GM18867 (cell line): ENCODE data around the gene TLCD3B.

Experiments
- ATAC-seq: cut with Tn5 transposase; IDR thresholded peaks from one replicate; pipeline ENCODE4 v1.9.1; 2021; ENCODE audit warnings: mild to moderate bottlenecking, moderate library complexity; ENCODE audit not compliant: unreplicated experiment

TLCD3B gene

DNA sequence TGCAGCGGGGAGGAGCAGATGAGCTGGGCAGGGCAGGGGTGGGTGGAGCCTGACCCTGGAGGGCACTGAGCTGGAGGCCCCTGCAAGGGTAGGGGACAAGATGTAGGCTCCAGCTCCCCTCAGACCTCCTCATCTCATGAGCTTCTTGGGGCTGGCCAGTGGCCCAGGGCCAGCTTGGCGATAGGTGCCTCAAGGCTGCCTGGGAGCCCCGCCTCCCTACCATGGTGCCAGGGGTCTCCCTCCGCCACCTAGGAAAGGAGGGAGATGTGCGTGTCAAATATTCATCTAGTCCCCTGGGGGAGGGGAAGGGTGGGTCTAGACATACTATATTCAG is 39.5 kb downstream of the TLCD3B start:
- no peak for ATAC-seq

DNA sequence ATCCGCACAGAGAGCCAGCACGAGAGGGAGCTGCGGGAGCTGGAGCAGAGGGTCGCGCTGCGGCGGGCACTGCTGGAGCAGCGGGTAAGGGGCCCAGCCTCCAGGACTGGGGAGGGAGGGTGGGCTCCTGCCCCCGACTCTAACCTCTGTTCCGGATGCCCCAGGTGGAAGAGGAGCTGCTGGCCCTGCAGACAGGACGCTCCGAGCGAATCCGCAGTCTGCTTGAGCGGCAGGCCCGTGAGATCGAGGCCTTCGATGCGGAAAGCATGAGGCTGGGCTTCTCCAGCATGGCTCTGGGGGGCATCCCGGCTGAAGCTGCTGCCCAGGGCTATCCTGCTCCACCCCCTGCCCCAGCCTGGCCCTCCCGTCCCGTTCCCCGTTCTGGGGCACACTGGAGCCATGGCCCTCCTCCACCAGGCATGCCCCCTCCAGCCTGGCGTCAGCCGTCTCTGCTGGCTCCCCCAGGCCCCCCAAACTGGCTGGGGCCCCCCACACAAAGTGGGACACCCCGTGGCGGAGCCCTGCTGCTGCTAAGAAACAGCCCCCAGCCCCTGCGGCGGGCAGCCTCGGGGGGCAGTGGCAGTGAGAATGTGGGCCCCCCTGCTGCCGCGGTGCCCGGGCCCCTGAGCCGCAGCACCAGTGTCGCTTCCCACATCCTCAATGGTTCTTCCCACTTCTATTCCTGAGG is 40.0 kb downstream of the TLCD3B start:
- ATAC-seq, result no peak

DNA sequence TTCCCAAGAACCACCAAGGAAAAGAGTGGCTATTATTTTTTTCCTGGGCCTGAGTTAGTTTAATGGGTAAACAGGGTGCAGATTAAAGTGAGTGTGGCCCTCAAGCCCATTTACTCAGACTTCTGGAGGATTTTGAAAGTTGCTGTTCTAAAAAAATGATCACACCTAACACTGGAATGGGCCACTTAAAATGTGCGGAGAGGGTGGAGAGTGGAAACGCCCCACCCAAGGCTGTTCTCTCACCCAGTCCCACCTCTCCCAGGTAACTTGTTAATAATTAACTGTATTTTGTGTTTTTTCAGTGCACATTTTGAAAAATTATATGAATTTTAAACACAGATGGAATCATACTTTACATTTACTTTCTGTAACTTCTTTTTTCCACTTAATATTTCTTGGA is 41.0 kb downstream of the TLCD3B start:
- no peak for ATAC-seq

DNA sequence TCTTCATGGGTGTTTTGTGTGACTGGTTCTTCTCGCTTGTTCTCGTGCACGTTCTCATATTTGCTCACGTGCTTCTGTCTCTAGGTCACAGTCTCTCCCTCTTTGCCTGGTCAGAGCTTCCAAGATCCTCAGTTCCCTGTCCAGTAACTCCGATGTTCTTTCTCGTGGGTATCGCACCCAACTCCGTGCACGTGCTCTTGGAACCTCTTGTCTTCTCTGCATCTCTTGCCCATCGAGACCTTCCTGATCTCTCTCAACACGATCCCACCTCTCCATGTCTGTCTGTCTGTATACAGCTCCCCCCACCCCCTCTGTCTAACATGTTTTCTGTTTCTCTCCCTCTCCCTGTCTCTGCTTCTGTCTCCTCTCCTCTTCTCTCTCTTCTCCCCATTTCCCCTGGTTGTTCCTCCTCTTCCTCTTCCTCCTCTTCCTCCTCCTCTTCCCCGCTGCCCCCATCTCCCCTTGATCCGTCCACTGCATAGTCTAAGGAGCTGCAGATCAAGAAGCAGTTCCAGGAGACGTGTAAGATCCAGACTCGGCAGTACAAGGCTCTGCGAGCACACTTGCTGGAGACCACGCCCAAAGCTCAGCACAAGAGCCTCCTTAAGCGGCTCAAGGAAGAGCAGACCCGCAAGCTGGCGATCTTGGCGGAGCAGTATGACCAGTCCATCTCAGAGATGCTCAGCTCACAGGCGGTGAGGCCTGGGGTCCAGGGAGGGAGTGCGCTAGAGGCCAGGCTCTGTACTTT is 41.8 kb downstream of the TLCD3B start:
- no peak for ATAC-seq

GRCh38 chr16:29988346-29989075 is 42.6 kb downstream of the TLCD3B start:
- no peak for ATAC-seq

GRCh38 chr16:29987371-29988085 is 43.5 kb downstream of the TLCD3B start:
- no peak for ATAC-seq

DNA sequence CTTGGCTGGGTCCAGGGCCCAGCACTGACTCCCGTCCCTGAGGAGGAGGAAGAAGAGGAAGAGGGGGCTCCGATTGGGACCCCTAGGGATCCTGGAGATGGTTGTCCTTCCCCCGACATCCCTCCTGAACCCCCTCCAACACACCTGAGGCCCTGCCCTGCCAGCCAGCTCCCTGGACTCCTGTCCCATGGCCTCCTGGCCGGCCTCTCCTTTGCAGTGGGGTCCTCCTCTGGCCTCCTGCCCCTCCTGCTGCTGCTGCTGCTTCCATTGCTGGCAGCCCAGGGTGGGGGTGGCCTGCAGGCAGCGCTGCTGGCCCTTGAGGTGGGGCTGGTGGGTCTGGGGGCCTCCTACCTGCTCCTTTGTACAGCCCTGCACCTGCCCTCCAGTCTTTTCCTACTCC is 44.1 kb downstream of the TLCD3B start:
- no peak for ATAC-seq

DNA sequence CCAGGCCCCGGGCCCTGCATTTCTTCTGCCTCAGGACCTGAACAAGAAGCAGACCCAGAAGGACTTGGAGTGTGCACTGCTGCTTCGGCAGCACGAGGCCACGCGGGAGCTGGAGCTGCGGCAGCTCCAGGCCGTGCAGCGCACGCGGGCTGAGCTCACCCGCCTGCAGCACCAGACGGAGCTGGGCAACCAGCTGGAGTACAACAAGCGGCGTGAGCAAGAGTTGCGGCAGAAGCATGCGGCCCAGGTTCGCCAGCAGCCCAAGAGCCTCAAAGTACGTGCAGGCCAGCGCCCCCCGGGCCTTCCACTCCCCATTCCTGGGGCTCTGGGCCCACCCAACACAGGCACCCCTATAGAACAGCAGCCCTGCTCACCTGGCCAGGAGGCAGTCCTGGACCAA is 44.8 kb downstream of the TLCD3B start:
- ATAC-seq, result no peak

GRCh38 chr16:29985271-29985811 is 45.7 kb downstream of the TLCD3B start:
- no peak for ATAC-seq

DNA sequence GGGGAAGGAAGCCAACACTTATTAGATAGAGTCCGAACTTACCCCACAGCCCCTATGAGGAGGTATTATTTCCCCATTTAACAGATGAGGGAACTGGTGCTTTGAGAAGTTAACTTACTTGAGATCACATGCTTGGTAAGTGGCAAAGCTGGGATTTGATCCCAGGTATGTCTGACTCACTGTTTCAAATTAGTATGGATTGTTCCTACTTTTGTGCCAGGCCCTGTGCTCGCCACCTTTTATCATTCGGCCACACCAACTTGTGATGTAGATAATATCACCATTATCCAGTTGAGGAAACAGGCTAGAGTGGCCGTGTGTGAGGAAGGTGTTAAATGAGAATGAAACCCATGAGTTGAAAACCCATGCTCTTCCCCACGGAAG is 46.3 kb downstream of the TLCD3B start:
- no peak for ATAC-seq

GRCh38 chr16:29984137-29984763 is 46.8 kb downstream of the TLCD3B start:
- no peak for ATAC-seq

GRCh38 chr16:29983420-29984136 is 47.5 kb downstream of the TLCD3B start:
- ATAC-seq, result no peak

DNA sequence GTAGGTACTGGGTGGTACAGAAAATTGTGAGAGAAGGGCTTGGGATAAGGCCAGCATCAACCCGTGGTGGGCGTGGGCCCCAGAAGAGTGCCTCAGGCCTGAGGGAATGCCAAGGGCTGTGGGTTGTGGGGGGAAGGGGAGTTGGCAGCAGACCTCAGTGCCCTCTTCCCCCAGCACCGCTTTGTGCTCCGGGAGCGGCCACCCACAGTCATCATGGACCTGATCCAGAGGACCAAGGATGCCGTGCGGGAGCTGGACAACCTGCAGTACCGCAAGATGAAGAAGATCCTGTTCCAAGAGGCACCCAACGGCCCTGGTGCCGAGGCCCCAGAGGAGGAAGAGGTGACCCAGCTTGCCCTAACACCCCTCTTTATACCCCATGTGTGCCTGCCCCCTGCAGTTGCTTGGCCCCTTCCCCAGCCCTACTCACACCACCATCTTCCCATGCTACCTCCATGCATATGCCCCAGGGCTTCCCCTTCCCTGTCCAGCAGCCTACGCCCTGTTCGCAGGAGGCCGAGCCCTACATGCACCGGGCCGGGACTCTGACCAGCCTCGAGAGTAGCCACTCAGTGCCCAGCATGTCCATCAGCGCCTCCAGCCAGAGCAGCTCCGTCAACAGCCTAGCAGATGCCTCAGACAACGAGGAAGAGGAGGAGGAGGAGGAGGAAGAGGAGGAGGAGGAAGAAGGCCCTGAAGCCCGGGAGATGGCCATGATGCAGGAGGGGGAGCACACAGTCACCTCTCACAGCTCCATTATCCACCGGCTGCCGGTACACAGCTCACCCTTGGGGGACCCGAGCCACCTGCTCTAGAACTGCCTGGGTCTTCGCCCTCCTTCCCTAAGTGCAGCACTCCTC is 48.3 kb downstream of the TLCD3B start:
- ATAC-seq, result no peak

DNA sequence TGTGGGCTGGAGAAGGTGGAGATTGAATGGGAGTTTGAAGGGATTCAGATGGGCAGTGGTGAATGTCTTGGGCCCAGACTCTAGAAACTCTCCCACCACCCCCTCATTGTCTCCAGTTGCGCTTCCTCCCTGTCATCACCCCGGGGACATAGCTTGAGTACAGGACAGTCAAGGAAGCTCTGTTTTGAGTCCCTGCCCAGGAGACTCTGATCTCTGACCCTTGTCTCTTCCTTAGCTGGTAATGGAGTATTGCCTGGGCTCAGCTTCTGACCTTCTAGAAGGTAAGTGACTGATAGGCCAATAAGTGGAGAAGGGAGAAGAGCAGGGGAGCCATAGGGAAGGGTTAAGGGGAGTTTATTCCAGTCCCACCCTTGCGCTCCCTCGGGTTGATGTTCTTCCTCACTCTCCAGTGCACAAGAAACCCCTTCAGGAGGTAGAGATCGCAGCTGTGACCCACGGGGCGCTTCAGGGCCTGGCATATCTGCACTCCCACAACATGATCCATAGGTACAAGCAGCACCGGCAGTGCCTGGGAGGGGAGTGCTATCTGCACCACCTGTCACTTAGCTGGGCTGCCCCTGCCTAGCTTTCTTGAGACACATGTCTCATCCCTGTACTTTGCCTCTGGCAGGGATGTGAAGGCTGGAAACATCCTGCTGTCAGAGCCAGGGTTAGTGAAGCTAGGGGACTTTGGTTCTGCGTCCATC is 52.4 kb downstream of the TLCD3B start:
- no peak for ATAC-seq

DNA sequence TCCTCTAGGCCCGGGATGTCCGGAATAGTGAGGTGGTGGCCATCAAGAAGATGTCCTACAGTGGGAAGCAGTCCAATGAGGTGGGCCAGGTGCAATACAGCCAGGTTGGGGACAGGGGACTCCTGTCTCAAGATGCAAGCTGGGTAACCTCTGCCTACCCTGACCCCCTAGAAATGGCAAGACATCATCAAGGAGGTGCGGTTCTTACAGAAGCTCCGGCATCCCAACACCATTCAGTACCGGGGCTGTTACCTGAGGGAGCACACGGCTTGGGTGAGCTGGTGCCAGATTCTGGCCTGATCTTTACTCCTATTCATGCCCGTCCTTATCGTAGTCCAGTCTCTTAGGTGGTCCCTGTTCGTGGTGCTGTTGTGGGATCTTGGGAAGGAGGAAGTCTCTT is 53.0 kb downstream of the TLCD3B start:
- ATAC-seq, result no peak

- no peak for ATAC-seq
Measured at GRCh38 chr16:29977063-29977825, 53.8 kb downstream of the TLCD3B start.

- no peak for ATAC-seq
Measured at GRCh38 chr16:29975811-29976511, 55.1 kb downstream of the TLCD3B start.
